GM06990 (cell line): ENCODE data around the gene RNF220.

Experiments
- DNase-seq: peaks from one replicate; pipeline ENCODE4 v3.0.0-alpha.2; 2011; ENCODE audit not compliant: insufficient read length; ENCODE audit errors: extremely low read depth
- H3K27me3 ChIP-seq: replicated peaks from 2 replicates; pipeline ENCODE4 v1.6.0; 2011; ENCODE audit warnings: low read length; ENCODE audit not compliant: control insufficient read depth, insufficient read depth
- H3K36me3 ChIP-seq: 2 replicates; pipeline ENCODE4 v1.5.1; 2011; ENCODE audit warnings: low read length; ENCODE audit not compliant: control insufficient read depth, insufficient read depth
- H3K4me3 ChIP-seq: replicated peaks from 2 replicates; pipeline ENCODE4 v1.5.1; 2011; ENCODE audit warnings: low read depth, mild to moderate bottlenecking, control low read depth, low read length
- TF ChIP-seq, protein P1 (sequence below): IDR thresholded peaks from 2 replicates; pipeline ENCODE4 v1.5.1; 2011; ENCODE audit warnings: low read length, control low read depth, mild to moderate bottlenecking, inconsistent platforms; ENCODE audit not compliant: insufficient read depth, poor library complexity, severe bottlenecking

The RNF220 gene

DNA sequence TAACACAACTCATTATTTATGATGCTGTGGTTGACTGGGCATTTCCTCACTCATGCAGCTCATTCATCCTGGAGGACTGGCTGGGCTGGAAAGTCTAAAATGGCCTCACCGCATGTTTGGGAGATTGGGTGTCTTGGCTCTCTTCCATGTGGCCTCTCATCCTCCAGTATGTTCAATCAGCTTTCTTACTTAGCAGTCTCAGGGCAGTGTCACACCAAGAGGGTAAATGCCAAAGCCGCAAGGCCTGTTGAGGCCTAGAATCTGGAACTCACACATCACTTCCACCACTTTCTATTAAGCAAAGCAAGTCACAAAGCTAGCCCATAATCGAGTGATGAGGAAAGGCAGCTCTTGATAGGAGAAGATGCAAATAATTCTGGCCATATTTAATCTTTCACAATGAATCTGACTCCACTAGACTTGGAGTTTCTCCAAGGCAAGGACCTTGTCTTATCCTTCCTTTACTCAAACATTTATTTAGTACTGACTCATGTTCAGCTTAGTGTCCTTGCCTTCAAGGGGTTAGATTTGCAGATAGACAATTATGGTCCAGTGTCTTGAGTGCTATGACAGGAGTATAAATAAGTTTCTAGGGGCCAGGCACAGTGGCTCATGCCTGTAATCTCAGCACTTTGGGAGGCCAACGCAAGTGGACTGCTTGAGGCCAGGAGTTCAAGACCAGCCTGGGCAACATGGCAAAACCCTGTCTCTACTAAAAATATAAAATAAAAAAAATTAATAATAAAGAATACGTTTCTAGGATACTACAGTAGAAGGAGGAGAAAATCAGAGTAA is 224.1 kb downstream of the RNF220 start:
- Histone ChIP-seq H3K4me3 (no peak overlapping the region), H3K36me3 (peaks cover 2% of the 10 kb centered on the region; the same call in 1 of the 2 replicates), H3K27me3 (no peaks in the 10 kb centered on the region)
- TF ChIP-seq, protein P1, sequence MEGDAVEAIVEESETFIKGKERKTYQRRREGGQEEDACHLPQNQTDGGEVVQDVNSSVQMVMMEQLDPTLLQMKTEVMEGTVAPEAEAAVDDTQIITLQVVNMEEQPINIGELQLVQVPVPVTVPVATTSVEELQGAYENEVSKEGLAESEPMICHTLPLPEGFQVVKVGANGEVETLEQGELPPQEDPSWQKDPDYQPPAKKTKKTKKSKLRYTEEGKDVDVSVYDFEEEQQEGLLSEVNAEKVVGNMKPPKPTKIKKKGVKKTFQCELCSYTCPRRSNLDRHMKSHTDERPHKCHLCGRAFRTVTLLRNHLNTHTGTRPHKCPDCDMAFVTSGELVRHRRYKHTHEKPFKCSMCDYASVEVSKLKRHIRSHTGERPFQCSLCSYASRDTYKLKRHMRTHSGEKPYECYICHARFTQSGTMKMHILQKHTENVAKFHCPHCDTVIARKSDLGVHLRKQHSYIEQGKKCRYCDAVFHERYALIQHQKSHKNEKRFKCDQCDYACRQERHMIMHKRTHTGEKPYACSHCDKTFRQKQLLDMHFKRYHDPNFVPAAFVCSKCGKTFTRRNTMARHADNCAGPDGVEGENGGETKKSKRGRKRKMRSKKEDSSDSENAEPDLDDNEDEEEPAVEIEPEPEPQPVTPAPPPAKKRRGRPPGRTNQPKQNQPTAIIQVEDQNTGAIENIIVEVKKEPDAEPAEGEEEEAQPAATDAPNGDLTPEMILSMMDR: no peak
- DNase-seq: no peak

DNA sequence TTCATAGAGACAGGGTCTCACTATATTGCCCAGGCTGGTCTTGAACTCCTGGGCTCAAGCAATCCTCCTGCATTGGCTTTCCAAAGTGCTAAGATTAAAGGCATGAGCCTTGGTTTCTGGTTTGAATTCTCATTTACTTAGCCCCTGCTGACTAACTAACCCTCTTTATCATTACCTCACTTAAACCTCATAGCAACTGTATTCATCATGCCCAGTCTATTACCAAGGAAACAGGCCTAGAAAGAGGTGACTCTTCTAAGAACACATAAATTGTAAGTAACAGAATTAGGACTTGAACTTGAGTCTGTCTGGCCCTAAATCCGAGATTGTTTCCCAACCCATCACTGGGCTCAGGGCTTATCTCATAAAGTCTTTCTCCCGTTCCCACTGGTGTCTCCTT is 225.1 kb downstream of the RNF220 start:
- DNase-seq: no peak
- peaks cover 8% of the 10 kb centered on the region for H3K36me3 ChIP-seq
- H3K4me3 ChIP-seq: no peak overlapping the region
- TF ChIP-seq, protein P1: no peak
- H3K27me3 ChIP-seq: no peaks in the 10 kb centered on the region

DNA sequence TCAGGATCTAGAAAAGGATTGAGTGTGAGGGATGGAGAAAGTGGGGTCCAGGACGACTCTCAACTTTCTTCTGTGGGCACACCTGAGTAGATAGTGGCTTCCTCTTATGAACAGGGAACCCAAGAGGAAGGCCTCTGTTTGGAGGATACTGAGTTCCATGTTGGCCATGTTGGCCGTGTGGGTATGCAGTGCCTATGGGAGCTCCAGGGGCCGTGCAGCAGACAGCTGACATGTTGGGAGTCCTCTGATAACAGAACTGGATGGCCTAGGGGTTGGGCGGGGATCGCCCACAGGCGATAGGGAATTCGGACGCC is 226.2 kb downstream of the RNF220 start:
- peak overlapping the region; percentile 73 for H3K4me3 ChIP-seq
- TF ChIP-seq, protein P1: no peak
- H3K27me3 ChIP-seq: no peaks in the 10 kb centered on the region
- peaks cover 19% of the 10 kb centered on the region for H3K36me3 ChIP-seq
- DNase-seq: no peak

DNA sequence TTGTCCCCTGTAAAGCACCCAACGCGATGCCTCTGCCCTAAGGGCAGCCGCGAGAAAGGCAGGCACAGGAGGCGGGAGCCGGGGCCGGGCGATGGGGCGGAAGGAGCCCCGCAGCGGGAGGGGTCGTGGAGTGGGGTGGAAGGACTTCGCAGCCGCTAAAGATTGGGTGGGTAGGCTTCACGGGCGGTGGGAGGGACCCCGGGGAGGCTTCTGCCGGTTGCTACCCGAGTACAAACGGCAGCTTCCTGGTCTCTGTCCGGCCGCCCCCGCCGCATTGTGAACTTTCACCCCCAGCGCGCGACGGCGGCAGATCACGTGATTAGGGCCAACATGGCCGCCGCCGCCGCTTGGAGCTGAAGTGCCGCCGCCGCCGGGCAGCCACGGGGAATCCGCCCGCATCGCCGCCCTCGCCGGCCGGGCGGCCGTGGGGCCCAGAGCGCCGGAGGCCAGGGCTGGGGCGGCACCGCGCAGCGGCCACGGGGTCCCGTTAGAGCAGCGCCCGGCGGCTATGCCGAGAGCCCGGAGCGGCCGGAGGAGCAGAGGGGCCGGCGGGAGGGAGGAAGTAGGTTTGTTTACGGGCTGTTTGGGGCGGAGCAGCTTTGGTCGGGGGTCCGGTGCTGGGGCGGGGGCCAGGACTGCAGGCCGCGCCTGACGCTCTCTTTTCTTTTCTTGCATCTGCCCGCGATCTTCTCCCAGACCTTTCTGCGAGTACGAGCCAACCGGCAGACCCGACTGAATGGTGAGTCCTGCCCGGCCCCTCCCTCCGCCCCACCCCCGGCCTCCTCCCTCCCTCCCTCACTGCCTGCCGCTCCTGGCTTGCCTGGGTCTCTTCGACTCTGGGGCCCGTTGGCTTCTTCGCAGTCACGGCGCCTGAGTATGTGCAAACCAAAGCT is 226.8 kb downstream of the RNF220 start:
- peak; percentile 89 for DNase-seq
- TF ChIP-seq, protein P1: no peak
- no peaks in the 10 kb centered on the region for H3K27me3 ChIP-seq
- H3K36me3 ChIP-seq: peaks cover 24% of the 10 kb centered on the region
- peak overlapping the region; percentile 73 for H3K4me3 ChIP-seq

DNA sequence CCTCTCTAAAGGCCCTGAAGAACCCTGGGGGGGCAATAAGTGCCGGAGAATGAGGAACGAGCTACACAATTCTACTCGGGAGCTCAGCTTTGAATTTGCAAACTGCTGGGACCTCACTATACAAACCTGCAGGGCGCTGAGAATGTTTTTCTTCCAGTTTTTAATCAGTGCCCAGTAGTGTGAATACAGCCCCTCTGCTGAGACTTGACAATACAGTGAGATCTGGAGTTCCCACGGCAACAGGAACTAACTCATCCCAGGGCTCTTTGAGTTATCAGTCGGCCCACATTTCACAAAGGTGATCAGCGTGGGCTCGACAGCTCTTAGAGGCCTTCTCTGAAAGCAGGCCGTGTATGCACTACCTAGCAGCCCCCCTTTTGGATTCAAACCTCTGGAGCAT is 227.5 kb downstream of the RNF220 start:
- TF ChIP-seq, protein P1: no peak
- no peak for DNase-seq
- H3K36me3 ChIP-seq: peaks cover 30% of the 10 kb centered on the region
- no peaks in the 10 kb centered on the region for H3K27me3 ChIP-seq
- H3K4me3 ChIP-seq: peak overlapping the region; percentile 73
